ENCODE results near the gene MIER2.

DNA sequence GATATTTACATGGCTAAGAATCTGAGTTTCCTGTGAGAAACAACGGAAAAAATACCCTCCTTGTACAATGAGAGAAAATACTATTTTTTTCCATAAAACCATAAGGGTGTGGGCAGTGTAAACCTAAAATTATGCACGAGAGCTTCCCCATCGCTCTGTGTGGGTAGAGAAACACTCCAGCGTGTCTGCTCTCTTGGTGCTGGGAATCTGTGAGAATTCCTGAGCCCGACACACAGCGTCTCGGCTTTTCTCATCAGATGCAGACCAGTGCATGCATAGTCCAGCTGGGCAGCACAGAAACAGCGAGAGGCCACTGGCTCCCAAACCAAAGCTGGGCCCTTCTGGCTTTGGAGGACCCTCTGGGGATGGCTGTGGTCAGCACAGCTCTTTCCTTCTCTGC, 65.4 kb downstream of the MIER2 start:
- TF ChIP-seq, protein P1, sequence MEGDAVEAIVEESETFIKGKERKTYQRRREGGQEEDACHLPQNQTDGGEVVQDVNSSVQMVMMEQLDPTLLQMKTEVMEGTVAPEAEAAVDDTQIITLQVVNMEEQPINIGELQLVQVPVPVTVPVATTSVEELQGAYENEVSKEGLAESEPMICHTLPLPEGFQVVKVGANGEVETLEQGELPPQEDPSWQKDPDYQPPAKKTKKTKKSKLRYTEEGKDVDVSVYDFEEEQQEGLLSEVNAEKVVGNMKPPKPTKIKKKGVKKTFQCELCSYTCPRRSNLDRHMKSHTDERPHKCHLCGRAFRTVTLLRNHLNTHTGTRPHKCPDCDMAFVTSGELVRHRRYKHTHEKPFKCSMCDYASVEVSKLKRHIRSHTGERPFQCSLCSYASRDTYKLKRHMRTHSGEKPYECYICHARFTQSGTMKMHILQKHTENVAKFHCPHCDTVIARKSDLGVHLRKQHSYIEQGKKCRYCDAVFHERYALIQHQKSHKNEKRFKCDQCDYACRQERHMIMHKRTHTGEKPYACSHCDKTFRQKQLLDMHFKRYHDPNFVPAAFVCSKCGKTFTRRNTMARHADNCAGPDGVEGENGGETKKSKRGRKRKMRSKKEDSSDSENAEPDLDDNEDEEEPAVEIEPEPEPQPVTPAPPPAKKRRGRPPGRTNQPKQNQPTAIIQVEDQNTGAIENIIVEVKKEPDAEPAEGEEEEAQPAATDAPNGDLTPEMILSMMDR (IDR thresholded peaks at IDR 0.05; ENCODE audit: poor library complexity, severe bottlenecking) = no peak
- TF ChIP-seq RAD21 (conservative IDR thresholded peaks at IDR 0.05) = no peak
- TF ChIP-seq POLR2AphosphoS5 (IDR thresholded peaks at IDR 0.05) = no peak
- TF ChIP-seq EP300 (conservative IDR thresholded peaks at IDR 0.05; ENCODE audit: poor library complexity, severe bottlenecking) = no peak

All from neural cell (in vitro differentiated cells).